Keratinocyte (primary cell): ENCODE measurements around the gene WBP4. TPM values are rescaled to one million over a fixed set of nuclear protein-coding genes. Genes with fewer than 3 reads are reported as not detected.

Source experiments
- DNase-seq: peaks from one replicate; pipeline ENCODE4 v3.0.0-alpha.2; 2011; ENCODE audit warnings: low read depth, missing footprints, low spot score
- FAIRE-seq: peaks from 2 replicates; lab custom pipeline; 2011; peaks lifted over from hg19 to GRCh38; lab: Jason Lieb, UNC
- H2AFZ ChIP-seq: 2 replicates; pipeline ENCODE4 v1.6.0; 2012; ENCODE audit warnings: low read length, control low read depth, inconsistent platforms; ENCODE audit not compliant: control insufficient read depth
- H3K27ac ChIP-seq: 2 replicates; pipeline ENCODE4 v1.5.1; 2011; ENCODE audit warnings: low read length; ENCODE audit not compliant: control insufficient read depth, insufficient read depth
- H3K27me3 ChIP-seq: 3 replicates; pipeline ENCODE4 v1.6.0; 2011; ENCODE audit warnings: low read length; ENCODE audit not compliant: control insufficient read depth, insufficient read depth; ENCODE audit errors: extremely low read depth
- H3K36me3 ChIP-seq, 2 experiments: 2 replicates in 1 of 2; 3 replicates in 1 of 2; pipeline ENCODE4 v1.5.1; 2011; ENCODE audit warnings: low read length in 2 of 2, mild to moderate bottlenecking in 1 of 2; ENCODE audit not compliant: control insufficient read depth in 2 of 2, insufficient read depth in 2 of 2; ENCODE audit errors: extremely low read depth in 1 of 2
- H3K4me1 ChIP-seq: 3 replicates; pipeline ENCODE4 v1.5.1; 2011; ENCODE audit warnings: low read length; ENCODE audit not compliant: control insufficient read depth, insufficient read depth; ENCODE audit errors: extremely low read depth
- H3K4me2 ChIP-seq: 3 replicates; pipeline ENCODE4 v1.6.0; 2011; ENCODE audit warnings: low read depth, low read length; ENCODE audit not compliant: control insufficient read depth, insufficient read depth; ENCODE audit errors: extremely low read depth
- H3K4me3 ChIP-seq, 3 experiments: fragments of 200-600 bp in 1 of 3; sonication (generic) in 1 of 3; 2 replicates in 2 of 3; 3 replicates in 1 of 3; pipeline ENCODE4 v1.5.1; 2011 to 2016; ENCODE audit warnings: low read length in 3 of 3, mild to moderate bottlenecking in 3 of 3, control low read depth in 2 of 3, inconsistent platforms in 1 of 3, low read depth in 1 of 3, mixed read lengths in 1 of 3, mixed run types in 1 of 3, moderate library complexity in 1 of 3; ENCODE audit not compliant: control insufficient read depth in 2 of 3, insufficient read depth in 2 of 3; ENCODE audit errors: extremely low read depth in 1 of 3
- H3K79me2 ChIP-seq: 2 replicates; pipeline ENCODE4 v1.6.0; 2012; ENCODE audit warnings: low read length; ENCODE audit not compliant: control insufficient read depth, insufficient read depth
- H3K9ac ChIP-seq: 3 replicates; pipeline ENCODE4 v1.6.0; 2011; ENCODE audit warnings: low read length; ENCODE audit not compliant: control insufficient read depth, insufficient read depth; ENCODE audit errors: extremely low read depth
- H3K9me1 ChIP-seq: 3 replicates; pipeline ENCODE4 v1.6.0; 2011; ENCODE audit warnings: low read length; ENCODE audit not compliant: control insufficient read depth, insufficient read depth; ENCODE audit errors: extremely low read depth
- H3K9me3 ChIP-seq: 2 replicates; pipeline ENCODE4 v1.5.1; 2012; ENCODE audit warnings: low read depth, low read length; ENCODE audit not compliant: control insufficient read depth
- H4K20me1 ChIP-seq: 3 replicates; pipeline ENCODE4 v1.6.0; 2011; ENCODE audit warnings: low read length; ENCODE audit not compliant: control insufficient read depth, insufficient read depth; ENCODE audit errors: extremely low read depth
- EZH2 ChIP-seq: IDR thresholded peaks from one replicate; pipeline ENCODE4 v1.6.1; 2012; ENCODE audit warnings: inconsistent platforms, mild to moderate bottlenecking, low read length, moderate library complexity
- dilution Hi-C: fragments of 300-500 bp; cut with MboI; formaldehyde crosslinking; loops from one replicate; pipeline ENCODE4 v1.7.0; 2020; ENCODE audit warnings: low sequenced_read_pairs; ENCODE audit not compliant: extremely low pct_ligation_motif_present
- polyA plus RNA-seq, 5 experiments: library from polyadenylated mRNA; depleted of rRNA in 3 of 5; stranded (reverse) in 3 of 5; stranded (forward) in 1 of 5; unstranded in 1 of 5; fragments of >200 nt; gene quantifications; 1 replicate in 1 of 5; 2 replicates in 3 of 5; 3 replicates in 1 of 5; pipeline versions ENCODE4 v1.2.1 to v1.2.3, GENCODE V29; 2011 to 2012; ENCODE audit warnings: missing spikeins in 2 of 5, low read depth in 1 of 5, low replicate concordance in 1 of 5
- TF ChIP-seq, protein P1 (sequence below), 3 experiments: IDR thresholded peaks in 1 of 3; conservative IDR thresholded peaks in 1 of 3; optimal IDR thresholded peaks in 1 of 3; 2 replicates in 2 of 3; 3 replicates in 1 of 3; pipeline versions ENCODE3 to v1.5.1; 2011; ENCODE audit warnings: low read length in 3 of 3, mild to moderate bottlenecking in 3 of 3, moderate library complexity in 2 of 3, control low read depth in 1 of 3, inconsistent platforms in 1 of 3; ENCODE audit not compliant: insufficient read depth in 2 of 3; ENCODE audit errors: extremely low read depth in 1 of 3

The WBP4 gene
- polyA plus RNA-seq, 1 donor (not counting 4 experiments of a cell fraction or from before 2014, with no cell fraction given) = 13.5 TPM

DNA sequence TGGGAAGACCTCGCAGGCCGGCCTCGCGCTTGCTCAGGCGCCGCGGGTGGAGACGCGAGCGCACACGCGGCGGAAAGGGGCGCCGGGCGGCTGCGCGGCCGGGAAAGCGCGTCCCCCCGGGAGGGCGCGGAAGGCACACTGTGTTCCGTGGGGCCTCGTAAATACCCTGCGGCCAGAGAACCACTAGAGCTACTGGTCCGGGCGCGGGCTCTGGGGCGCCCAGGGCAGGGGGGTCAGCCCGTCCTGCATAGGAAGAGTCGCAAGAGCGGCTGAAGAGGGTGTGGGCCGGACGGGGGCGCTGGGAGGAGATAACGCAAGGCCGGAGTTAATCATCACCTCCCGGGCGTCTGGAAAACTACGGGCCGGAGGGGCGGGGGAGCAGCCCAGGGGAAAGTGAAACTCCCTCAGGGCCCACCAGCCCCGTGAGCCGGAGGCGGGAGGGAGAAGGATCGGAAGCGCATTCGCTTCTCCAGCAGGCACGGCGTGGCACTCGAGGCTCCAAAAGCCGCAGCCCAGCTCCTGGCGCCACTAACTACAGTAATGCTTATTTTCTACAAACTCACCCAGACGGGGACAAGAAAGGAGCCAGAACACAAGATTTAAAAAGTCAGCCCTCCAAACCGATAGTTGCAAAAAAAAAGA lies 1.1 kb upstream of the WBP4 start:
- dilution Hi-C loops = no loop called here
- Histone ChIP-seq H3K27me3 (no peaks in the 10 kb centered on the region), H3K27ac (peak overlapping the region; percentile 99), H3K79me2 (peaks cover 69% of the 10 kb centered on the region), H2AFZ (peak overlapping the region; percentile 74), H3K4me2 (peak overlapping the region; percentile 98), H3K4me3 (peak overlapping the region; percentile 89 to 91 (median 90)), H3K9ac (peak overlapping the region; percentile 99), H3K36me3 (peaks cover 0 to 7% of the 10 kb centered on the region in 2 experiments), H3K9me1 (no peaks in the 10 kb centered on the region), H3K9me3 (no peaks in the 10 kb centered on the region), H3K4me1 (peaks cover 21% of the 10 kb centered on the region), H4K20me1 (no peaks in the 10 kb centered on the region)
- FAIRE-seq = no peak
- no peak for DNase-seq
- no peak for TF ChIP-seq EZH2
- TF ChIP-seq, protein P1, sequence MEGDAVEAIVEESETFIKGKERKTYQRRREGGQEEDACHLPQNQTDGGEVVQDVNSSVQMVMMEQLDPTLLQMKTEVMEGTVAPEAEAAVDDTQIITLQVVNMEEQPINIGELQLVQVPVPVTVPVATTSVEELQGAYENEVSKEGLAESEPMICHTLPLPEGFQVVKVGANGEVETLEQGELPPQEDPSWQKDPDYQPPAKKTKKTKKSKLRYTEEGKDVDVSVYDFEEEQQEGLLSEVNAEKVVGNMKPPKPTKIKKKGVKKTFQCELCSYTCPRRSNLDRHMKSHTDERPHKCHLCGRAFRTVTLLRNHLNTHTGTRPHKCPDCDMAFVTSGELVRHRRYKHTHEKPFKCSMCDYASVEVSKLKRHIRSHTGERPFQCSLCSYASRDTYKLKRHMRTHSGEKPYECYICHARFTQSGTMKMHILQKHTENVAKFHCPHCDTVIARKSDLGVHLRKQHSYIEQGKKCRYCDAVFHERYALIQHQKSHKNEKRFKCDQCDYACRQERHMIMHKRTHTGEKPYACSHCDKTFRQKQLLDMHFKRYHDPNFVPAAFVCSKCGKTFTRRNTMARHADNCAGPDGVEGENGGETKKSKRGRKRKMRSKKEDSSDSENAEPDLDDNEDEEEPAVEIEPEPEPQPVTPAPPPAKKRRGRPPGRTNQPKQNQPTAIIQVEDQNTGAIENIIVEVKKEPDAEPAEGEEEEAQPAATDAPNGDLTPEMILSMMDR (optimal IDR thresholded peaks at IDR 0.05 in 1 of 3, IDR thresholded peaks at IDR 0.05 in 1 of 3, conservative IDR thresholded peaks at IDR 0.05 in 1 of 3; ENCODE audit: extremely low read depth in 1 of 3, insufficient read depth in 2 of 3, low read length in 3 of 3) = peak; percentile 15 to 52 (median 32)

DNA sequence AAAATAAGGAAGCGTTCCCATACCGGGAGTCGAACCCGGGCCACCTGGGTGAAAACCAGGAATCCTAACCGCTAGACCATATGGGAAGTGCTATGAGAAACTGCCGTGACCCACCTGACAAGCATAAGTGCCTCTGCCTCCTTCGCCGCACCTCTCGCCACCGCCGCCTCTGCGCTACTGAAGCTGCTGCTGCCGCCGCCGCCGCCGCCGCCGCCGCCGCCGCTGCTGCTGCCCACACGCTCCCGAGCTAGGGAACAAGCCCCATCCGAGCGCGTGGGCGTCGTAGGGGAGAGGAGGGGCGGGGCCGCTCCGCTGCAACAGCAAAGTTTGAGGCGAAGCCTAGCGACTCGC lies 610 bp upstream of the WBP4 start:
- peak overlapping the region; percentile 99 for H3K9ac ChIP-seq
- dilution Hi-C loops = no loop called here
- H4K20me1 ChIP-seq = no peaks in the 10 kb centered on the region
- peak overlapping the region; percentile 98 for H3K4me2 ChIP-seq
- H3K4me1 ChIP-seq = peaks cover 21% of the 10 kb centered on the region
- peak overlapping the region; percentile 99 for H3K27ac ChIP-seq
- H3K27me3 ChIP-seq = no peaks in the 10 kb centered on the region
- no peaks in the 10 kb centered on the region for H3K9me3 ChIP-seq
- peaks cover 0 to 10% of the 10 kb centered on the region in 2 experiments for H3K36me3 ChIP-seq
- FAIRE-seq (no peak), DNase-seq (no peak)
- peak overlapping the region; percentile 99 for H2AFZ ChIP-seq
- no peak for TF ChIP-seq EZH2
- TF ChIP-seq, protein P1 (optimal IDR thresholded peaks at IDR 0.05 in 1 of 3, IDR thresholded peaks at IDR 0.05 in 1 of 3, conservative IDR thresholded peaks at IDR 0.05 in 1 of 3; ENCODE audit: extremely low read depth in 1 of 3, insufficient read depth in 2 of 3, low read length in 3 of 3) = no peak
- H3K9me1 ChIP-seq = no peaks in the 10 kb centered on the region
- peak overlapping the region; percentile 89 to 91 (median 90) for H3K4me3 ChIP-seq
- H3K79me2 ChIP-seq = peaks cover 65% of the 10 kb centered on the region
